SK-N-SH treated with all-trans-retinoic acid at 6 μM for 48 hours (cell line): Measurements from ENCODE around the gene SLC45A3.

ENCODE experiments used
- ATAC-seq: fragments of 200-7000 bp; cut with Tn5 transposase; 3 replicates; pipeline ENCODE4 v1.9.1; 2020; ENCODE audit warnings: mild to moderate bottlenecking, moderate library complexity
- ARNTL ChIP-seq: fragments of 450-650 bp; formaldehyde crosslinking; IDR thresholded peaks from 2 replicates; pipeline ENCODE4 v1.5.0; 2020; ENCODE audit warnings: low read depth, mild to moderate bottlenecking, moderate library complexity, borderline replicate concordance
- BACH2 ChIP-seq: fragments of 250-450 bp; sonication (Bioruptor Pico); IDR thresholded peaks from 2 replicates; pipeline ENCODE4 v1.9.0; 2021; ENCODE audit warnings: mild to moderate bottlenecking, borderline replicate concordance
- CREB5 ChIP-seq: fragments of 250-450 bp; sonication (Bioruptor Pico); IDR thresholded peaks from 2 replicates; pipeline ENCODE4 v1.5.1; 2020; ENCODE audit warnings: low read depth, mild to moderate bottlenecking, moderate library complexity
- CSDC2 ChIP-seq: fragments of 250-450 bp; sonication (Bioruptor Pico); IDR thresholded peaks from 2 replicates; pipeline ENCODE4 v1.5.0; 2020; ENCODE audit warnings: mild to moderate bottlenecking, moderate library complexity
- CSRNP3 ChIP-seq: fragments of 250-450 bp; sonication (Bioruptor Pico); IDR thresholded peaks from 2 replicates; pipeline ENCODE4 v1.5.1; 2021; ENCODE audit warnings: mild to moderate bottlenecking, moderate library complexity
- ESRRG ChIP-seq: fragments of 250-450 bp; sonication (Bioruptor Pico); IDR thresholded peaks from 2 replicates; pipeline ENCODE4 v1.6.1; 2021; ENCODE audit warnings: mild to moderate bottlenecking
- GLIS3 ChIP-seq: fragments of 250-450 bp; sonication (Bioruptor Pico); IDR thresholded peaks from 2 replicates; pipeline ENCODE4 v1.5.0; 2020; ENCODE audit warnings: mild to moderate bottlenecking, moderate library complexity
- ISL1 ChIP-seq: fragments of 250-450 bp; sonication (Bioruptor Pico); IDR thresholded peaks from 2 replicates; pipeline ENCODE4 v2.1.2; 2022; ENCODE audit warnings: mild to moderate bottlenecking, moderate library complexity
- OSR1 ChIP-seq: fragments of 250-450 bp; sonication (Bioruptor Pico); IDR thresholded peaks from 2 replicates; pipeline ENCODE4 v1.8.0; 2022; ENCODE audit warnings: moderate library complexity, mild to moderate bottlenecking, inconsistent platforms
- POU6F1 ChIP-seq: fragments of 250-450 bp; sonication (Bioruptor Pico); IDR thresholded peaks from 2 replicates; pipeline ENCODE4 v1.8.0; 2021; ENCODE audit warnings: low read depth, mild to moderate bottlenecking, moderate library complexity, borderline replicate concordance
- PPARA ChIP-seq: fragments of 250-450 bp; sonication (Bioruptor Pico); IDR thresholded peaks from 2 replicates; pipeline ENCODE4 v1.5.0; 2020; ENCODE audit warnings: mild to moderate bottlenecking, borderline replicate concordance
- RARB ChIP-seq: fragments of 250-450 bp; sonication (Bioruptor Pico); IDR thresholded peaks from 2 replicates; pipeline ENCODE4 v1.8.0; 2021; ENCODE audit warnings: mild to moderate bottlenecking, moderate library complexity
- SNAI2 ChIP-seq: fragments of 250-450 bp; sonication (Bioruptor Pico); IDR thresholded peaks from 2 replicates; pipeline ENCODE4 v1.5.0; 2020; ENCODE audit warnings: mild to moderate bottlenecking, moderate library complexity
- TCF4 ChIP-seq: fragments of 250-450 bp; sonication (Bioruptor Pico); IDR thresholded peaks from 2 replicates; pipeline ENCODE4 v1.8.0; 2021; ENCODE audit warnings: mild to moderate bottlenecking, moderate library complexity, borderline replicate concordance
- TOX ChIP-seq: fragments of 250-450 bp; sonication (Bioruptor Pico); IDR thresholded peaks from 2 replicates; pipeline ENCODE4 v1.8.0; 2021; ENCODE audit warnings: mild to moderate bottlenecking, moderate library complexity, borderline replicate concordance
- ZC3H10 ChIP-seq: fragments of 250-450 bp; sonication (Bioruptor Pico); IDR thresholded peaks from 2 replicates; pipeline ENCODE4 v1.5.1; 2021; ENCODE audit warnings: mild to moderate bottlenecking, moderate library complexity
- ZFP3 ChIP-seq: fragments of 250-450 bp; sonication (Bioruptor Pico); IDR thresholded peaks from 2 replicates; pipeline ENCODE4 v1.5.0; 2020; ENCODE audit warnings: mild to moderate bottlenecking, moderate library complexity
- ZFP30 ChIP-seq: fragments of 450-650 bp; formaldehyde crosslinking; IDR thresholded peaks from 2 replicates; pipeline ENCODE4 v1.5.0; 2022; ENCODE audit warnings: mild to moderate bottlenecking, moderate library complexity
- ZNF565 ChIP-seq: fragments of 450-650 bp; formaldehyde crosslinking; conservative IDR thresholded peaks from 2 replicates; pipeline ENCODE4 v1.5.0; 2020; ENCODE audit warnings: low read depth, mild to moderate bottlenecking, moderate library complexity
- ZNF70 ChIP-seq: fragments of 450-650 bp; formaldehyde crosslinking; IDR thresholded peaks from 2 replicates; pipeline ENCODE4 v1.5.0; 2020; ENCODE audit warnings: mild to moderate bottlenecking, moderate library complexity
- ZNF8 ChIP-seq: fragments of 450-650 bp; formaldehyde crosslinking; IDR thresholded peaks from 2 replicates; pipeline ENCODE4 v1.5.0; 2020; ENCODE audit warnings: mild to moderate bottlenecking, moderate library complexity
- TF ChIP-seq, protein P1 (sequence below): fragments of 250-450 bp; sonication (Bioruptor Pico); IDR thresholded peaks from 2 replicates; pipeline ENCODE4 v1.8.0; 2020; ENCODE audit warnings: mild to moderate bottlenecking, moderate library complexity, borderline replicate concordance
- TF ChIP-seq, protein P2 (sequence below): fragments of 250-450 bp; sonication (Bioruptor Pico); IDR thresholded peaks from 2 replicates; pipeline ENCODE4 v1.5.0; 2020; ENCODE audit warnings: mild to moderate bottlenecking, moderate library complexity

Gene SLC45A3

GRCh38 chr1:205709059-205709398 is 28.7 kb upstream of the SLC45A3 start (continued):
- TF ChIP-seq TCF4 (no peak), ISL1 (CRISPR knock-in tag) (no peak), ZFP3 (CRISPR knock-in tag) (no peak), GLIS3 (CRISPR knock-in tag) (no peak)

DNA sequence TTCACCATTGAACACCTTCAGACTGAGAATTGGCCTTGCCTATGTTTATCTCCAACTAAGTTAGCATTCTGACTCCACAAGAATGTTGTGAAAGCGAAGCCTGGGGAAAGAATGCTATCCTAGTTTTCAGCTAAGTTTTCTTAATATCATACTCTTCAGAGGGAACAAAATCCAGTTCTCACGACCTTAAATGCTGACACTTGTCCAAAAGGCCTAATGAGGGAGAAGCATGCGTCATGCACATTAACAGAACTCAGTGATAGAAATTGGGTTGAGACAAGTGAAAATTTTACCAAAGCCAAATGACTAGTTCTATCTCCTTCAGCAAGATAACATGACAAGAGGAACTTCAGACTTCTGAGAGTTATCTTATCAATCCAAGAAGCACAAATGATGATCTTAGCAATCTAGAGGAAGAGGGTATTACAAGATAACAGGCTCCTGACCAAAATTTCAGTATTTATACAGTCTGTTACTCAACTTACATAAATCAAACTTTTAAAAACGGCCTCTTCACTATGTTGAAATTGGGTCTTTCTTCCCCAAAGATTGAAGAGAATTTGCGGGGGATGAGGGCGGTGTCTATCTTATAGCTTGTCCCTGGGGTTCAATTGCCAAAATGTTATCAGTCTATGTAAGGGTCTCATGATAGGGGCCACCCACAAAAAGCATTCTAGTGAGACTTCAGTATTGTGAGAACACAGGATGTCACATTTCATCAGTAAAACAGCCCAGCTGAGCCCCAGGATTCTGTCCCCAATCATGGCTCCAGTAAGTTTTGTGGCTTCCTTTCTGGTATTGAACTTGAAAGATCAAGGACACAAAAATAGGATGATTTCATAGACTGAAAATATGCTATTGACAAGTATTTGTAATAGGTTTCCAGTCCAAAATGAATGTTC is 26.5 kb upstream of the SLC45A3 start:
- TF ChIP-seq CSDC2 (no peak), SNAI2 (no peak), ZNF70 (CRISPR knock-in tag) (no peak), GLIS3 (CRISPR knock-in tag) (no peak), BACH2 (CRISPR knock-in tag) (no peak), POU6F1 (no peak), ZNF565 (CRISPR knock-in tag) (no peak), CREB5 (CRISPR knock-in tag) (no peak), OSR1 (CRISPR knock-in tag) (no peak), TCF4 (no peak), ZFP3 (CRISPR knock-in tag) (no peak), TOX (CRISPR knock-in tag) (no peak), ZFP30 (CRISPR knock-in tag) (no peak), ZC3H10 (no peak)
- ATAC-seq: no peak

- ATAC-seq: no peak
- no peak for TF ChIP-seq SNAI2
These were observed 24.6 kb upstream of the SLC45A3 start for GRCh38 chr1:205704903-205705302.

DNA sequence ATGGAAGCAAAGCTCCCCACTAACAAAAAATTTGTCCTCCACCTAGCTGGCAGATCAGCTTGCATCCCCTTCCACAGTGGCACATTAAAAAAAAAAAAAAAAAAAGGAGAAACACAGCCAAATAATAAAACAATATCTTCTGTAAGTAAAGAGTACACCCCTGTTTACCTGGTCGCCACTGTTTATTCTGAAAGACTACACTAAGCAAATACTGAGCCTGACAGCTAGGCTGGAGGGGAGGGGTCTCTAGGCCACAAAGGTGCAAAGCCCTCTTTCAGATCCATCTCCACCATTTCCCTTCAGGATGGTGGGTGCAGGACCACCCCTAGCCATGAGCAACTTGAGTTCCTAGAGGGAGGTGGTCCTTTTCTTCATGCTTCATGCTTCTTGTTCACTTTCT is 22.8 kb upstream of the SLC45A3 start:
- ATAC-seq: no peak
- TF ChIP-seq POU6F1: no peak
- no peak for TF ChIP-seq OSR1 (CRISPR knock-in tag)
- TF ChIP-seq ZNF8: no peak
- TF ChIP-seq ZFP30 (CRISPR knock-in tag): no peak
- TF ChIP-seq ZC3H10: no peak
- TF ChIP-seq, protein P1, sequence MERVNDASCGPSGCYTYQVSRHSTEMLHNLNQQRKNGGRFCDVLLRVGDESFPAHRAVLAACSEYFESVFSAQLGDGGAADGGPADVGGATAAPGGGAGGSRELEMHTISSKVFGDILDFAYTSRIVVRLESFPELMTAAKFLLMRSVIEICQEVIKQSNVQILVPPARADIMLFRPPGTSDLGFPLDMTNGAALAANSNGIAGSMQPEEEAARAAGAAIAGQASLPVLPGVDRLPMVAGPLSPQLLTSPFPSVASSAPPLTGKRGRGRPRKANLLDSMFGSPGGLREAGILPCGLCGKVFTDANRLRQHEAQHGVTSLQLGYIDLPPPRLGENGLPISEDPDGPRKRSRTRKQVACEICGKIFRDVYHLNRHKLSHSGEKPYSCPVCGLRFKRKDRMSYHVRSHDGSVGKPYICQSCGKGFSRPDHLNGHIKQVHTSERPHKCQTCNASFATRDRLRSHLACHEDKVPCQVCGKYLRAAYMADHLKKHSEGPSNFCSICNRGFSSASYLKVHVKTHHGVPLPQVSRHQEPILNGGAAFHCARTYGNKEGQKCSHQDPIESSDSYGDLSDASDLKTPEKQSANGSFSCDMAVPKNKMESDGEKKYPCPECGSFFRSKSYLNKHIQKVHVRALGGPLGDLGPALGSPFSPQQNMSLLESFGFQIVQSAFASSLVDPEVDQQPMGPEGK (CRISPR knock-in tag): no peak
- no peak for TF ChIP-seq PPARA (CRISPR knock-in tag)
- no peak for TF ChIP-seq TCF4
- no peak for TF ChIP-seq ISL1 (CRISPR knock-in tag)
- no peak for TF ChIP-seq GLIS3 (CRISPR knock-in tag)
- no peak for TF ChIP-seq ZNF70 (CRISPR knock-in tag)
- TF ChIP-seq TOX (CRISPR knock-in tag): no peak
- TF ChIP-seq CSRNP3 (CRISPR knock-in tag): no peak
- no peak for TF ChIP-seq ESRRG (CRISPR knock-in tag)
- TF ChIP-seq ZFP3 (CRISPR knock-in tag): no peak
- no peak for TF ChIP-seq SNAI2
- no peak for TF ChIP-seq BACH2 (CRISPR knock-in tag)
- no peak for TF ChIP-seq ARNTL (CRISPR knock-in tag)
- no peak for TF ChIP-seq RARB (CRISPR knock-in tag)
- TF ChIP-seq, protein P2, sequence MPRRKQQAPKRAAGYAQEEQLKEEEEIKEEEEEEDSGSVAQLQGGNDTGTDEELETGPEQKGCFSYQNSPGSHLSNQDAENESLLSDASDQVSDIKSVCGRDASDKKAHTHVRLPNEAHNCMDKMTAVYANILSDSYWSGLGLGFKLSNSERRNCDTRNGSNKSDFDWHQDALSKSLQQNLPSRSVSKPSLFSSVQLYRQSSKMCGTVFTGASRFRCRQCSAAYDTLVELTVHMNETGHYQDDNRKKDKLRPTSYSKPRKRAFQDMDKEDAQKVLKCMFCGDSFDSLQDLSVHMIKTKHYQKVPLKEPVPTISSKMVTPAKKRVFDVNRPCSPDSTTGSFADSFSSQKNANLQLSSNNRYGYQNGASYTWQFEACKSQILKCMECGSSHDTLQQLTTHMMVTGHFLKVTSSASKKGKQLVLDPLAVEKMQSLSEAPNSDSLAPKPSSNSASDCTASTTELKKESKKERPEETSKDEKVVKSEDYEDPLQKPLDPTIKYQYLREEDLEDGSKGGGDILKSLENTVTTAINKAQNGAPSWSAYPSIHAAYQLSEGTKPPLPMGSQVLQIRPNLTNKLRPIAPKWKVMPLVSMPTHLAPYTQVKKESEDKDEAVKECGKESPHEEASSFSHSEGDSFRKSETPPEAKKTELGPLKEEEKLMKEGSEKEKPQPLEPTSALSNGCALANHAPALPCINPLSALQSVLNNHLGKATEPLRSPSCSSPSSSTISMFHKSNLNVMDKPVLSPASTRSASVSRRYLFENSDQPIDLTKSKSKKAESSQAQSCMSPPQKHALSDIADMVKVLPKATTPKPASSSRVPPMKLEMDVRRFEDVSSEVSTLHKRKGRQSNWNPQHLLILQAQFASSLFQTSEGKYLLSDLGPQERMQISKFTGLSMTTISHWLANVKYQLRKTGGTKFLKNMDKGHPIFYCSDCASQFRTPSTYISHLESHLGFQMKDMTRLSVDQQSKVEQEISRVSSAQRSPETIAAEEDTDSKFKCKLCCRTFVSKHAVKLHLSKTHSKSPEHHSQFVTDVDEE (CRISPR knock-in tag): no peak
